ENCODE results near the gene TTYH3. TPM values are rescaled to one million over a fixed set of nuclear protein-coding genes. Genes with fewer than 3 reads are reported as not detected.

Gene TTYH3
- total and polyA plus RNA-seq, 2 of the 13 experiments (the other 11 are each of a cell fraction or from before 2014, with no cell fraction given), result 26.3 to 50.0 TPM

DNA sequence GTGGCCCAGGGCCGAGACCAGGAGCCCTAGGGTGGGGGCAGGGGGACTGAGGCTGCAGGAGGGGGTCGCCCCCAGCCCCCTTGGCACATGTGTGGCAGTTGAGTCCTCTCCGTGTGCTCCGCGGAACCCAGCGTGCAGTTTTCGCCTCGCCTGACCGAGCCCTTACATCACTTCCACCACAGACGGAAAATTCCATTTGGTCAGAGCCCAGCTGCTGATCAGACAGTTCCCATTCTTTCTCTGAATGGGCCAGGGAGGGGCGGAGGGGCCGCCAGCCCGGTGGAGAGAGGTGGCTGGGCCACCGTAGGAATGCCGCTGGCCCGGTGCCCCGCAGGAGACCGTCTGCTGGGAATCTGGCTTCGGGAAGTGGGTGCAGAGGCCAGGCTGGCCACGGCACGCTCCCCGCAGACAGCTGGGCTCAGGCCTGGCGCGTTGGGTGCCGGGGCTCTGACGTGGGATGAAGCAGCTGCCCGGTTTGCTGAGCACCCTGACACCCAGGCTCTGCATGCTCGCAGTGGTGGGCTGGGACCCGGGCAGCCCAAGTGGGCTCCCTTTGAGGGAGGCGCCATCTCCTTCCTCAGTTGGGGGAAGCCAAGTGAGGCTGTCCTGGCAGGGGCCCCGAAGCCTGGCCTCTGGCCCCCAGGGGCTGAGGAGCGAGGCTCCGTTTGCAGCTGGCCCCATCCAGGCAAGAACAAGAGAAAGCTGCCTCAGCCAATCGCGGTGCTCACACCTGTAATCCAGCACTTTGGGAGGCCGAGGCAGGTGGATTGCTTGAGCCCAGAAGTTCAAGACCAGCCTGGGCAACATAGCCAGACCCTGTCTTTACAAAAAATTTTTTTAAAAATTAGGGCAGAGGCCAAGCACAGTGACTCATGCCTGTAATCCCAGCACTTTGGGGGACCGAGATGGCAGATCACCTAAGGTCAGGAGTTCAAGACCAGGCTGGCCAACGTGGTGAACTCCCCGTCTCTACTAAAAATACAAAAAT lies 9.9 kb downstream of the TTYH3 start (continued):
- TF ChIP-seq PAX8 (CRISPR knock-in tag; IDR thresholded peaks at IDR 0.05; ENCODE audit: borderline replicate concordance) (no peak), MAFG (CRISPR knock-in tag; IDR thresholded peaks at IDR 0.05) (no peak), ZNF430 (CRISPR knock-in tag; IDR thresholded peaks at IDR 0.05) (no peak), FOXC1 (CRISPR knock-in tag; IDR thresholded peaks at IDR 0.05; ENCODE audit: borderline replicate concordance) (no peak), NRL (CRISPR knock-in tag; IDR thresholded peaks at IDR 0.05; ENCODE audit: borderline replicate concordance) (peak; percentile 58; the same call in 1 of the 2 replicates), ZFP36 (IDR thresholded peaks at IDR 0.05; ENCODE audit: borderline replicate concordance, low read depth, low read length, partially characterized antibody) (no peak), ZNF550 (CRISPR knock-in tag; IDR thresholded peaks at IDR 0.05; ENCODE audit: borderline replicate concordance) (no peak), GZF1 (CRISPR knock-in tag; IDR thresholded peaks at IDR 0.05) (no peak), PRMT3 (CRISPR knock-in tag; IDR thresholded peaks at IDR 0.05; ENCODE audit: borderline replicate concordance, low read depth) (no peak), BRCA1 (CRISPR knock-in tag; IDR thresholded peaks at IDR 0.05) (no peak), TARDBP (CRISPR knock-in tag; IDR thresholded peaks at IDR 0.05) (peak; percentile 26; the same call in 1 of the 2 replicates)
- TF ChIP-seq, protein P1, sequence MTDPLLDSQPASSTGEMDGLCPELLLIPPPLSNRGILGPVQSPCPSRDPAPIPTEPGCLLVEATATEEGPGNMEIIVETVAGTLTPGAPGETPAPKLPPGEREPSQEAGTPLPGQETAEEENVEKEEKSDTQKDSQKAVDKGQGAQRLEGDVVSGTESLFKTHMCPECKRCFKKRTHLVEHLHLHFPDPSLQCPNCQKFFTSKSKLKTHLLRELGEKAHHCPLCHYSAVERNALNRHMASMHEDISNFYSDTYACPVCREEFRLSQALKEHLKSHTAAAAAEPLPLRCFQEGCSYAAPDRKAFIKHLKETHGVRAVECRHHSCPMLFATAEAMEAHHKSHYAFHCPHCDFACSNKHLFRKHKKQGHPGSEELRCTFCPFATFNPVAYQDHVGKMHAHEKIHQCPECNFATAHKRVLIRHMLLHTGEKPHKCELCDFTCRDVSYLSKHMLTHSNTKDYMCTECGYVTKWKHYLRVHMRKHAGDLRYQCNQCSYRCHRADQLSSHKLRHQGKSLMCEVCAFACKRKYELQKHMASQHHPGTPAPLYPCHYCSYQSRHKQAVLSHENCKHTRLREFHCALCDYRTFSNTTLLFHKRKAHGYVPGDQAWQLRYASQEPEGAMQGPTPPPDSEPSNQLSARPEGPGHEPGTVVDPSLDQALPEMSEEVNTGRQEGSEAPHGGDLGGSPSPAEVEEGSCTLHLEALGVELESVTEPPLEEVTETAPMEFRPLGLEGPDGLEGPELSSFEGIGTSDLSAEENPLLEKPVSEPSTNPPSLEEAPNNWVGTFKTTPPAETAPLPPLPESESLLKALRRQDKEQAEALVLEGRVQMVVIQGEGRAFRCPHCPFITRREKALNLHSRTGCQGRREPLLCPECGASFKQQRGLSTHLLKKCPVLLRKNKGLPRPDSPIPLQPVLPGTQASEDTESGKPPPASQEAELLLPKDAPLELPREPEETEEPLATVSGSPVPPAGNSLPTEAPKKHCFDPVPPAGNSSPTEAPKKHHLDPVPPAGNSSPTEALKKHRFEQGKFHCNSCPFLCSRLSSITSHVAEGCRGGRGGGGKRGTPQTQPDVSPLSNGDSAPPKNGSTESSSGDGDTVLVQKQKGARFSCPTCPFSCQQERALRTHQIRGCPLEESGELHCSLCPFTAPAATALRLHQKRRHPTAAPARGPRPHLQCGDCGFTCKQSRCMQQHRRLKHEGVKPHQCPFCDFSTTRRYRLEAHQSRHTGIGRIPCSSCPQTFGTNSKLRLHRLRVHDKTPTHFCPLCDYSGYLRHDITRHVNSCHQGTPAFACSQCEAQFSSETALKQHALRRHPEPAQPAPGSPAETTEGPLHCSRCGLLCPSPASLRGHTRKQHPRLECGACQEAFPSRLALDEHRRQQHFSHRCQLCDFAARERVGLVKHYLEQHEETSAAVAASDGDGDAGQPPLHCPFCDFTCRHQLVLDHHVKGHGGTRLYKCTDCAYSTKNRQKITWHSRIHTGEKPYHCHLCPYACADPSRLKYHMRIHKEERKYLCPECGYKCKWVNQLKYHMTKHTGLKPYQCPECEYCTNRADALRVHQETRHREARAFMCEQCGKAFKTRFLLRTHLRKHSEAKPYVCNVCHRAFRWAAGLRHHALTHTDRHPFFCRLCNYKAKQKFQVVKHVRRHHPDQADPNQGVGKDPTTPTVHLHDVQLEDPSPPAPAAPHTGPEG (CRISPR knock-in tag; IDR thresholded peaks at IDR 0.05), result no peak
- TF ChIP-seq, protein P2, sequence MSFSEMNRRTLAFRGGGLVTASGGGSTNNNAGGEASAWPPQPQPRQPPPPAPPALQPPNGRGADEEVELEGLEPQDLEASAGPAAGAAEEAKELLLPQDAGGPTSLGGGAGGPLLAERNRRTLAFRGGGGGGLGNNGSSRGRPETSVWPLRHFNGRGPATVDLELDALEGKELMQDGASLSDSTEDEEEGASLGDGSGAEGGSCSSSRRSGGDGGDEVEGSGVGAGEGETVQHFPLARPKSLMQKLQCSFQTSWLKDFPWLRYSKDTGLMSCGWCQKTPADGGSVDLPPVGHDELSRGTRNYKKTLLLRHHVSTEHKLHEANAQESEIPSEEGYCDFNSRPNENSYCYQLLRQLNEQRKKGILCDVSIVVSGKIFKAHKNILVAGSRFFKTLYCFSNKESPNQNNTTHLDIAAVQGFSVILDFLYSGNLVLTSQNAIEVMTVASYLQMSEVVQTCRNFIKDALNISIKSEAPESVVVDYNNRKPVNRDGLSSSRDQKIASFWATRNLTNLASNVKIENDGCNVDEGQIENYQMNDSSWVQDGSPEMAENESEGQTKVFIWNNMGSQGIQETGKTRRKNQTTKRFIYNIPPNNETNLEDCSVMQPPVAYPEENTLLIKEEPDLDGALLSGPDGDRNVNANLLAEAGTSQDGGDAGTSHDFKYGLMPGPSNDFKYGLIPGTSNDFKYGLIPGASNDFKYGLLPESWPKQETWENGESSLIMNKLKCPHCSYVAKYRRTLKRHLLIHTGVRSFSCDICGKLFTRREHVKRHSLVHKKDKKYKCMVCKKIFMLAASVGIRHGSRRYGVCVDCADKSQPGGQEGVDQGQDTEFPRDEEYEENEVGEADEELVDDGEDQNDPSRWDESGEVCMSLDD (CRISPR knock-in tag; IDR thresholded peaks at IDR 0.05; ENCODE audit: borderline replicate concordance), result 0 out of 2 replicates have a peak, but pooled peaks have one; percentile 46
- TF ChIP-seq, protein P3, sequence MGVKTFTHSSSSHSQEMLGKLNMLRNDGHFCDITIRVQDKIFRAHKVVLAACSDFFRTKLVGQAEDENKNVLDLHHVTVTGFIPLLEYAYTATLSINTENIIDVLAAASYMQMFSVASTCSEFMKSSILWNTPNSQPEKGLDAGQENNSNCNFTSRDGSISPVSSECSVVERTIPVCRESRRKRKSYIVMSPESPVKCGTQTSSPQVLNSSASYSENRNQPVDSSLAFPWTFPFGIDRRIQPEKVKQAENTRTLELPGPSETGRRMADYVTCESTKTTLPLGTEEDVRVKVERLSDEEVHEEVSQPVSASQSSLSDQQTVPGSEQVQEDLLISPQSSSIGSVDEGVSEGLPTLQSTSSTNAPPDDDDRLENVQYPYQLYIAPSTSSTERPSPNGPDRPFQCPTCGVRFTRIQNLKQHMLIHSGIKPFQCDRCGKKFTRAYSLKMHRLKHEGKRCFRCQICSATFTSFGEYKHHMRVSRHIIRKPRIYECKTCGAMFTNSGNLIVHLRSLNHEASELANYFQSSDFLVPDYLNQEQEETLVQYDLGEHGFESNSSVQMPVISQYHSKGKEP (CRISPR knock-in tag; IDR thresholded peaks at IDR 0.05), result no peak
- TF ChIP-seq, protein P4, sequence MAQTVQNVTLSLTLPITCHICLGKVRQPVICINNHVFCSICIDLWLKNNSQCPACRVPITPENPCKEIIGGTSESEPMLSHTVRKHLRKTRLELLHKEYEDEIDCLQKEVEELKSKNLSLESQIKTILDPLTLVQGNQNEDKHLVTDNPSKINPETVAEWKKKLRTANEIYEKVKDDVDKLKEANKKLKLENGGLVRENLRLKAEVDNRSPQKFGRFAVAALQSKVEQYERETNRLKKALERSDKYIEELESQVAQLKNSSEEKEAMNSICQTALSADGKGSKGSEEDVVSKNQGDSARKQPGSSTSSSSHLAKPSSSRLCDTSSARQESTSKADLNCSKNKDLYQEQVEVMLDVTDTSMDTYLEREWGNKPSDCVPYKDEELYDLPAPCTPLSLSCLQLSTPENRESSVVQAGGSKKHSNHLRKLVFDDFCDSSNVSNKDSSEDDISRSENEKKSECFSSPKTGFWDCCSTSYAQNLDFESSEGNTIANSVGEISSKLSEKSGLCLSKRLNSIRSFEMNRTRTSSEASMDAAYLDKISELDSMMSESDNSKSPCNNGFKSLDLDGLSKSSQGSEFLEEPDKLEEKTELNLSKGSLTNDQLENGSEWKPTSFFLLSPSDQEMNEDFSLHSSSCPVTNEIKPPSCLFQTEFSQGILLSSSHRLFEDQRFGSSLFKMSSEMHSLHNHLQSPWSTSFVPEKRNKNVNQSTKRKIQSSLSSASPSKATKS (CRISPR knock-in tag; IDR thresholded peaks at IDR 0.05), result no peak

All from HepG2 (cell line).